ENCODE data around the gene N4BP3.

DNA sequence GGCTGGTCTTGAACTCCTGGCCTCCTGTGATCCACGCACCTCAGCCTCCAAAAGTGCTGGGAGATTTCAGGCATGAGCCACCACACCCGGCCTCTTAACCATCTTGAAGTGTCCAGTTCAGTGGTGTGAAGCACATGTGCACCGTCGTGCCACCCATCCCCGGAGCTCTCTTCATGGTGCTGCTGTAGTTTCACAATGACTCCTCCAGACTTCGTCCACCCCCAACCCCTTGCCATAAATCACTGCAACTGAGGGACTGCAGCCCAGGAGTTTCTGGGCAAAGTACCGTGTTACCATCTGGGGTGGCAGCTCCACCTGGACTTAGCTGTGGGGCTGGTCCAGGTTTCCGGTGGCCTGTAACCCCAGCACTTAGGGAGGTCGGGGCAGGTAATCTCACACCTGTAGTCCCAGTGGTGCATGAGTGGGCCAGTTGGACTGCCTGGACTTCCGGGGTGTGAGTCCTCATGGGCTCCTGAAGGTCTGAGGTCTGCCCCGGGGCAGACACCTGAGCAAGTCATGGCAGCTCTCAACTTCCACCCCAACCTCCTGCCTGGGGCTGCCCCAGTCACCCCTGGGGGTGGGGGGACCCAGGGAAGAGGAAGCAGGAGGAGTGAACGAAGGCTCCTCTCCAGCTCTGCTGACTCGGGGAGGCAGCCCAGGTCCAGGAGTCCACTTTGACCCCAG lies 6.6 kb upstream of the N4BP3 start:
- no peak for TF ChIP-seq CTCF (IDR thresholded peaks at IDR 0.05)
- TF ChIP-seq TEAD4 (CRISPR knock-in tag; IDR thresholded peaks at IDR 0.05), result no peak
- TF ChIP-seq FOXP1 (CRISPR knock-in tag; IDR thresholded peaks at IDR 0.05; ENCODE audit: borderline replicate concordance), result no peak
- TF ChIP-seq, protein P1, sequence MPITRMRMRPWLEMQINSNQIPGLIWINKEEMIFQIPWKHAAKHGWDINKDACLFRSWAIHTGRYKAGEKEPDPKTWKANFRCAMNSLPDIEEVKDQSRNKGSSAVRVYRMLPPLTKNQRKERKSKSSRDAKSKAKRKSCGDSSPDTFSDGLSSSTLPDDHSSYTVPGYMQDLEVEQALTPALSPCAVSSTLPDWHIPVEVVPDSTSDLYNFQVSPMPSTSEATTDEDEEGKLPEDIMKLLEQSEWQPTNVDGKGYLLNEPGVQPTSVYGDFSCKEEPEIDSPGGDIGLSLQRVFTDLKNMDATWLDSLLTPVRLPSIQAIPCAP (CRISPR knock-in tag; IDR thresholded peaks at IDR 0.05), result no peak
- TF ChIP-seq E2F1 (CRISPR knock-in tag; IDR thresholded peaks at IDR 0.05), result no peak
- TF ChIP-seq TCF7 (CRISPR knock-in tag; IDR thresholded peaks at IDR 0.05; ENCODE audit: low read depth), result no peak
- TF ChIP-seq NFE2L1 (CRISPR knock-in tag; IDR thresholded peaks at IDR 0.05), result no peak
- TF ChIP-seq, protein P2, sequence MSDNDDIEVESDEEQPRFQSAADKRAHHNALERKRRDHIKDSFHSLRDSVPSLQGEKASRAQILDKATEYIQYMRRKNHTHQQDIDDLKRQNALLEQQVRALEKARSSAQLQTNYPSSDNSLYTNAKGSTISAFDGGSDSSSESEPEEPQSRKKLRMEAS (CRISPR knock-in tag; IDR thresholded peaks at IDR 0.05), result no peak
- TF ChIP-seq NR2C2 (CRISPR knock-in tag; IDR thresholded peaks at IDR 0.05), result no peak
- TF ChIP-seq E2F4 (CRISPR knock-in tag; IDR thresholded peaks at IDR 0.05; ENCODE audit: borderline replicate concordance, low read depth), result no peak
- TF ChIP-seq ATF3 (CRISPR knock-in tag; conservative IDR thresholded peaks at IDR 0.05), result no peak
- TF ChIP-seq, protein P3, sequence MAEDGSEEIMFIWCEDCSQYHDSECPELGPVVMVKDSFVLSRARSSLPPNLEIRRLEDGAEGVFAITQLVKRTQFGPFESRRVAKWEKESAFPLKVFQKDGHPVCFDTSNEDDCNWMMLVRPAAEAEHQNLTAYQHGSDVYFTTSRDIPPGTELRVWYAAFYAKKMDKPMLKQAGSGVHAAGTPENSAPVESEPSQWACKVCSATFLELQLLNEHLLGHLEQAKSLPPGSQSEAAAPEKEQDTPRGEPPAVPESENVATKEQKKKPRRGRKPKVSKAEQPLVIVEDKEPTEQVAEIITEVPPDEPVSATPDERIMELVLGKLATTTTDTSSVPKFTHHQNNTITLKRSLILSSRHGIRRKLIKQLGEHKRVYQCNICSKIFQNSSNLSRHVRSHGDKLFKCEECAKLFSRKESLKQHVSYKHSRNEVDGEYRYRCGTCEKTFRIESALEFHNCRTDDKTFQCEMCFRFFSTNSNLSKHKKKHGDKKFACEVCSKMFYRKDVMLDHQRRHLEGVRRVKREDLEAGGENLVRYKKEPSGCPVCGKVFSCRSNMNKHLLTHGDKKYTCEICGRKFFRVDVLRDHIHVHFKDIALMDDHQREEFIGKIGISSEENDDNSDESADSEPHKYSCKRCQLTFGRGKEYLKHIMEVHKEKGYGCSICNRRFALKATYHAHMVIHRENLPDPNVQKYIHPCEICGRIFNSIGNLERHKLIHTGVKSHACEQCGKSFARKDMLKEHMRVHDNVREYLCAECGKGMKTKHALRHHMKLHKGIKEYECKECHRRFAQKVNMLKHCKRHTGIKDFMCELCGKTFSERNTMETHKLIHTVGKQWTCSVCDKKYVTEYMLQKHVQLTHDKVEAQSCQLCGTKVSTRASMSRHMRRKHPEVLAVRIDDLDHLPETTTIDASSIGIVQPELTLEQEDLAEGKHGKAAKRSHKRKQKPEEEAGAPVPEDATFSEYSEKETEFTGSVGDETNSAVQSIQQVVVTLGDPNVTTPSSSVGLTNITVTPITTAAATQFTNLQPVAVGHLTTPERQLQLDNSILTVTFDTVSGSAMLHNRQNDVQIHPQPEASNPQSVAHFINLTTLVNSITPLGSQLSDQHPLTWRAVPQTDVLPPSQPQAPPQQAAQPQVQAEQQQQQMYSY (CRISPR knock-in tag; IDR thresholded peaks at IDR 0.05), result no peak

Data from WTC11 (cell line).